Measurements from ENCODE around the gene SCIN.
"Not testable (repeated sequence)": the region's sequence is repeated elsewhere in the genome, so short reads cannot be mapped to it uniquely, and the experiment has no call there.

SCIN gene

GRCh38 chr7:12685550-12685949, 115.0 kb downstream of the SCIN start:
- no peak for DNase-seq (ENCODE audit: low read depth, low spot score)

GRCh38 chr7:12686234-12686890, 115.8 kb downstream of the SCIN start:
- DNase-seq (ENCODE audit: low read depth, low spot score): peak; percentile 66
- H3K27ac ChIP-seq: peak overlapping the region; percentile 84

More at GRCh38 chr7:12685550-12685949, 115.0 kb downstream of the SCIN start:
- H3K27ac ChIP-seq: peak overlapping the region; percentile 84

GRCh38 chr7:12686891-12687717, 116.6 kb downstream of the SCIN start, which contains the start of gene ARL4A:
Gene ARL4A (plus strand): TSS chr7:12687633. CDS start chr7:12688255, 622 bp downstream.
- DNase-seq (ENCODE audit: low read depth, low spot score): peak; percentile 95
- peak within 1 kb of the TSS; percentile 84 for H3K27ac ChIP-seq

- DNase-seq (ENCODE audit: low read depth, low spot score): no peak
- peak overlapping the region; percentile 84 for H3K27ac ChIP-seq
Observed at GRCh38 chr7:12687718-12688171, 117.2 kb downstream of the SCIN start.

GRCh38 chr7:12688485-12689170, 118.1 kb downstream of the SCIN start:
- DNase-seq (ENCODE audit: low read depth, low spot score); H3K27ac ChIP-seq: not testable (repeated sequence)

- H3K27ac ChIP-seq: no peak overlapping the region
- DNase-seq (ENCODE audit: low read depth, low spot score): no peak
Observed at GRCh38 chr7:12689451-12689850, 118.9 kb downstream of the SCIN start.

- DNase-seq (ENCODE audit: low read depth, low spot score): no peak
- H3K27ac ChIP-seq: no peak overlapping the region
Observed at GRCh38 chr7:12690041-12690878, 119.7 kb downstream of the SCIN start.

GRCh38 chr7:12691388-12691787, 120.9 kb downstream of the SCIN start:
- not testable (repeated sequence) for DNase-seq (ENCODE audit: low read depth, low spot score)

GRCh38 chr7:12692035-12692434, 121.5 kb downstream of the SCIN start:
- DNase-seq (ENCODE audit: low read depth, low spot score): no peak

More at GRCh38 chr7:12691388-12691787, 120.9 kb downstream of the SCIN start:
- H3K27ac ChIP-seq: not testable (repeated sequence)

GRCh38 chr7:12692479-12693259, 122.1 kb downstream of the SCIN start:
- DNase-seq (ENCODE audit: low read depth, low spot score): no peak
- H3K27ac ChIP-seq: no peak overlapping the region

More at GRCh38 chr7:12692035-12692434, 121.5 kb downstream of the SCIN start:
- H3K27ac ChIP-seq: no peak overlapping the region

- H3K27ac ChIP-seq: no peak overlapping the region
- DNase-seq (ENCODE audit: low read depth, low spot score): no peak
Observed at GRCh38 chr7:12694817-12695216, 124.3 kb downstream of the SCIN start.

- no peak for DNase-seq (ENCODE audit: low read depth, low spot score)
- H3K27ac ChIP-seq: no peak overlapping the region
Observed at GRCh38 chr7:12695965-12696364, 125.4 kb downstream of the SCIN start.

- H3K27ac ChIP-seq: no peak overlapping the region
- no peak for DNase-seq (ENCODE audit: low read depth, low spot score)
Observed at GRCh38 chr7:12699299-12699698, 128.8 kb downstream of the SCIN start.

GRCh38 chr7:12701433-12701832, 130.9 kb downstream of the SCIN start:
- no peak overlapping the region for H3K27ac ChIP-seq
- DNase-seq (ENCODE audit: low read depth, low spot score): no peak

GRCh38 chr7:12703881-12704280, 133.4 kb downstream of the SCIN start:
- no peak for DNase-seq (ENCODE audit: low read depth, low spot score)

GRCh38 chr7:12705878-12706277, 135.4 kb downstream of the SCIN start:
- no peak for DNase-seq (ENCODE audit: low read depth, low spot score)
- H3K27ac ChIP-seq: no peak overlapping the region

More at GRCh38 chr7:12703881-12704280, 133.4 kb downstream of the SCIN start:
- no peak overlapping the region for H3K27ac ChIP-seq

- H3K27ac ChIP-seq: peak overlapping the region; percentile 71
- DNase-seq (ENCODE audit: low read depth, low spot score): no peak
Observed at GRCh38 chr7:12706900-12707536, 136.5 kb downstream of the SCIN start.

- no peak for DNase-seq (ENCODE audit: low read depth, low spot score)
- H3K27ac ChIP-seq: peak overlapping the region; percentile 71
Observed at GRCh38 chr7:12708314-12708713, 137.8 kb downstream of the SCIN start.

Data from epithelial cell of prostate (primary cell).